ENCODE measurements around the gene SLC6A20. TPM values are rescaled to one million over a fixed set of nuclear protein-coding genes. Genes with fewer than 3 reads are reported as not detected.

The SLC6A20 gene
- total and polyA plus RNA-seq, 7 donors: 0.16 to 1.4 (median 0.60) TPM; not detected in 4

DNA sequence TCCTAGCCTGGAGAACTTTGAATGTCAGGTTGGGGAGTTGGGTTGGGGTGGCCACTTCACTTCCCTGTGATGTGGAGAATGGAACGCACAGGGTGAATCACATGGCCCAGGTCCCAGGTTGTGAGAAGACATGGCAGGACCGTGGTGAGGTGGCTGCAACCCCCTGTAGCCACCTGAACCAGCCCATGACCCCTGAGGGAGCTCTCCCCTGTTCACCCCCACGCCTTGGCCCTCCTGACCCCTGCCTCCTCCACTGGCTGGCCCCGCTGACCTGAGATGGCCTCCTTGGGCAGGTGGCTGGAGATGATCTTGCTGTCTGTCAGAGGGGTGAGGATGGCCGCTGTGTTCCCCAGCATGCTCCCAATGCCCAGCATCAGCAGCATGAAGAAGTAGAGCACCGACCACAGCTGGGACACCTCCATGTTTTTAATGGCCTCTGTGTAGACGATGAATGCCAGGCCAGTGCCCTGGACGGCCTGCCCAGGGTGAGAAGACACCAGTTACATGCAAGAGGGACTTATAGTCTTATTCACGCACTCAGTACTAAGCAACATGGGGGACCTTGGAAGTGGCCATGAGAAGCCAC, 31.0 kb downstream of the SLC6A20 start:
- Histone ChIP-seq H3K4me3 (no peak overlapping the region), H3K4me1 (peaks cover 0 to 5% (median 0%) of the 10 kb centered on the region in 4 donors), H3K36me3 (no peaks in the 10 kb centered on the region), H3K27ac (no peak overlapping the region), H3K9me3 (no peaks in the 10 kb centered on the region), H3K27me3 (no peaks in the 10 kb centered on the region)
- intact Hi-C loops (cut with DNase I): loop anchor here (10.0 kb wide), 1 partner anchor 679 kb away; no protein-coding TSS in a partner anchor
- WGBS, 2 donors: 94 to 95% methylated on average over 9 of the region's 9 CpGs
- TF ChIP-seq, protein P1, sequence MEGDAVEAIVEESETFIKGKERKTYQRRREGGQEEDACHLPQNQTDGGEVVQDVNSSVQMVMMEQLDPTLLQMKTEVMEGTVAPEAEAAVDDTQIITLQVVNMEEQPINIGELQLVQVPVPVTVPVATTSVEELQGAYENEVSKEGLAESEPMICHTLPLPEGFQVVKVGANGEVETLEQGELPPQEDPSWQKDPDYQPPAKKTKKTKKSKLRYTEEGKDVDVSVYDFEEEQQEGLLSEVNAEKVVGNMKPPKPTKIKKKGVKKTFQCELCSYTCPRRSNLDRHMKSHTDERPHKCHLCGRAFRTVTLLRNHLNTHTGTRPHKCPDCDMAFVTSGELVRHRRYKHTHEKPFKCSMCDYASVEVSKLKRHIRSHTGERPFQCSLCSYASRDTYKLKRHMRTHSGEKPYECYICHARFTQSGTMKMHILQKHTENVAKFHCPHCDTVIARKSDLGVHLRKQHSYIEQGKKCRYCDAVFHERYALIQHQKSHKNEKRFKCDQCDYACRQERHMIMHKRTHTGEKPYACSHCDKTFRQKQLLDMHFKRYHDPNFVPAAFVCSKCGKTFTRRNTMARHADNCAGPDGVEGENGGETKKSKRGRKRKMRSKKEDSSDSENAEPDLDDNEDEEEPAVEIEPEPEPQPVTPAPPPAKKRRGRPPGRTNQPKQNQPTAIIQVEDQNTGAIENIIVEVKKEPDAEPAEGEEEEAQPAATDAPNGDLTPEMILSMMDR (IDR thresholded peaks at IDR 0.05): no peak
- TF ChIP-seq POLR2A (IDR thresholded peaks at IDR 0.05) (no peak), POLR2AphosphoS5 (IDR thresholded peaks at IDR 0.05) (no peak), EP300 (IDR thresholded peaks at IDR 0.05) (no peak)
- DNase-seq: no peak

DNA sequence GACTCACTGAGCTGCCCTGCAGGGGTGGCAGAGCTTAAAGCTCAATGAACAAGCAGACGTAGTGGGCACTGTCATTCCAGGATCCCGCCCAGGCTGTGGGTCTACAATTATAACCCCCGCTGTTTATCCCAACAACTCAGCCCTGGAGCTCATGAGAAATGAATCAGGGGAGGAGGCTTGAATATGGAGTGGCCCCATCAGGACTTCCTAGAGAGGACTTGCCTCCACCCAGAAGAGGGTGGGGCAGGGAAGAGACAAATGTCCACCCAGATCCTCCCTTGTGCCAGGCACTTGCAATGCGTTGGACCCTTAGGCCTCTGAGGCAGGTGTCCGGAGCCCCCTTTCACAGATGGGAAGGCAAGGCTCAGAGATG, 33.0 kb downstream of the SLC6A20 start:
- H3K9me3 ChIP-seq: no peaks in the 10 kb centered on the region
- no peak for TF ChIP-seq EP300 (IDR thresholded peaks at IDR 0.05)
- TF ChIP-seq POLR2A (IDR thresholded peaks at IDR 0.05): no peak
- no peak for TF ChIP-seq POLR2AphosphoS5 (IDR thresholded peaks at IDR 0.05)
- TF ChIP-seq, protein P1 (IDR thresholded peaks at IDR 0.05): no peak
- H3K27me3 ChIP-seq: no peaks in the 10 kb centered on the region
- intact Hi-C loops (cut with DNase I): loop anchor here (5.0 to 10.0 kb wide), 3 partner anchors 79 to 682 kb away; partner anchors contain the start of gene LZTFL1
- H3K4me3 ChIP-seq: no peak overlapping the region
- DNase-seq: no peak
- peaks cover 0 to 5% (median 0%) of the 10 kb centered on the region in 4 donors for H3K4me1 ChIP-seq
- no peaks in the 10 kb centered on the region for H3K36me3 ChIP-seq
- H3K27ac ChIP-seq: no peak overlapping the region
- WGBS, 2 donors: 95% methylated on average over 5 of the region's 5 CpGs

DNA sequence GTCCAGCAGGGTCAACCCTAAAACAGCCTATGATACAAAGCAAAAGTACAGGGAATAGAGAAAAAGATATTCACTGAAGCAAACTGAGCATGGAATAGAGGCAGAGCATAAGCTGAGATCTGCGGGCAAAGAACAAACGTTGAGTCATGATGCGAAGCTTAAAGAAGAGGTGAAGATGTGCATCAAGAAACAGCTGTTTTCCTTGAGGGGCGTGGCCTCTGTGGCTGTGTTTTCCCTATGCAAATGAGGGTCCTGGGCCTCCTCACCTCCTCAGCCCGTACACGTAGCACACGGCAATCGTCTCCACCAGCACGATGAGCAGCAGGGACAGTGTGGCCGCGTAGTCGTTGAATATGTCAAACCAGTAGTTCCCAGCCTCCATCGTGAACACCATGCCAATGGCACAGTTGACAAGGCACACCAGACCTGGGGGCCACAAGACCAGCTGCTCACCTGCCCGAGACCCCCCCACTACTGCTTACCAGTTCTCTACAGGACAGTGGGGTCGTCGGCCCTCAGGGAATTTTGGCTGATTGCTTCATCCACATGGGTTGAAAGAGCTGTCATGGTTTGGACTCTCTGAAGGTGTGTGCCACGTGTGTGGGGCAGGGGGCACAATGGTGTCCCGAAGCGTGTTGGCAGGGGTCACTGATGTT, 33.6 kb downstream of the SLC6A20 start:
- H3K27ac ChIP-seq: no peak overlapping the region
- no peaks in the 10 kb centered on the region for H3K9me3 ChIP-seq
- no peak overlapping the region for H3K4me3 ChIP-seq
- H3K4me1 ChIP-seq: peaks cover 0 to 5% (median 0%) of the 10 kb centered on the region in 4 donors
- intact Hi-C loops (cut with DNase I): loop anchor here (5.0 to 10.0 kb wide), 3 partner anchors 80 to 682 kb away; partner anchors contain the start of gene LZTFL1
- TF ChIP-seq POLR2AphosphoS5 (IDR thresholded peaks at IDR 0.05): no peak
- TF ChIP-seq EP300 (IDR thresholded peaks at IDR 0.05): no peak
- TF ChIP-seq, protein P1 (IDR thresholded peaks at IDR 0.05): no peak
- no peak for TF ChIP-seq POLR2A (IDR thresholded peaks at IDR 0.05)
- H3K36me3 ChIP-seq: no peaks in the 10 kb centered on the region
- no peaks in the 10 kb centered on the region for H3K27me3 ChIP-seq
- 89 to 90% methylated on average over 19 of the region's 19 CpGs for WGBS, 2 donors
- DNase-seq: peak; percentile 56

DNA sequence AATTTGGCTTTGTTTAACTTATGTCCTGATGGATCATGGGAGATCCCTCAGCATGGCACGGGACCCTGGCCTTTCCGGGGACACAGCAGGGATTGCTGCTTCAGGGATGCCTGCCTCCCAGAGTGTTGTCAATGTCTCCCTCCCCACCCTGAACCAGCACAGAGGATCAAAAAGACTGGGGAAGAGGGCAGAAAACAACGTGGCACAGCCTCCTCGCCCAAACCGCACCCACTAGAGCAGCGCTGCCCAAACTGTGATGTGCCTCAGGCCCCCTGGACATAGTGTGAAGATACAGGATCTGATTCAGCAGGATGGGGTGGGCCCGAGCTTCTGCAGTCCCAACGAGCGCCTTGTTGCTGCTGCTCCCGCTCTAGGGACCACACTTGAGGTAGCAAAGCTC, 34.5 kb downstream of the SLC6A20 start:
- no peaks in the 10 kb centered on the region for H3K9me3 ChIP-seq
- 86 to 88% methylated on average over 10 of the region's 10 CpGs for WGBS, 2 donors
- H3K36me3 ChIP-seq: no peaks in the 10 kb centered on the region
- H3K4me3 ChIP-seq: no peak overlapping the region
- H3K27ac ChIP-seq: no peak overlapping the region
- no peaks in the 10 kb centered on the region for H3K27me3 ChIP-seq
- H3K4me1 ChIP-seq: peaks cover 0 to 5% (median 0%) of the 10 kb centered on the region in 4 donors
- intact Hi-C loops (cut with DNase I): loop anchor here (1.0 to 10.0 kb wide), 4 partner anchors 80 to 683 kb away; partner anchors contain the start of gene LZTFL1
- DNase-seq: no peak
- TF ChIP-seq, protein P1 (IDR thresholded peaks at IDR 0.05): no peak
- no peak for TF ChIP-seq POLR2AphosphoS5 (IDR thresholded peaks at IDR 0.05)
- TF ChIP-seq POLR2A (IDR thresholded peaks at IDR 0.05): no peak
- TF ChIP-seq EP300 (IDR thresholded peaks at IDR 0.05): no peak

All from sigmoid colon (tissue), 7 donors.